Cardiac fibroblast (primary cell): Measurements from ENCODE around the gene FLNA.

Experiments used
- DNase-seq, 2 donors: peaks; one replicate each; pipeline versions ENCODE4 v3.0.0 to v3.0.0-alpha.2; 2010; ENCODE audit warnings: low read depth in 2 of 2
- H3K4me3 ChIP-seq, 2 donors: replicated peaks in 1 of 2; 1 replicate in 1 of 2; 2 replicates in 1 of 2; pipeline ENCODE4 v1.5.1; 2011; ENCODE audit warnings: low read depth in 2 of 2, low read length in 2 of 2, mild to moderate bottlenecking in 2 of 2, moderate library complexity in 1 of 2
- TF ChIP-seq, protein P1 (sequence below): IDR thresholded peaks from one replicate; pipeline ENCODE4 v1.5.1; 2011; ENCODE audit warnings: low read depth, mild to moderate bottlenecking, low read length, inconsistent platforms

FLNA gene

GRCh38 chrX:154360155-154360713, 14.2 kb downstream of the FLNA start:
- no peak for DNase-seq
- no peak overlapping the region for H3K4me3 ChIP-seq
- TF ChIP-seq, protein P1, sequence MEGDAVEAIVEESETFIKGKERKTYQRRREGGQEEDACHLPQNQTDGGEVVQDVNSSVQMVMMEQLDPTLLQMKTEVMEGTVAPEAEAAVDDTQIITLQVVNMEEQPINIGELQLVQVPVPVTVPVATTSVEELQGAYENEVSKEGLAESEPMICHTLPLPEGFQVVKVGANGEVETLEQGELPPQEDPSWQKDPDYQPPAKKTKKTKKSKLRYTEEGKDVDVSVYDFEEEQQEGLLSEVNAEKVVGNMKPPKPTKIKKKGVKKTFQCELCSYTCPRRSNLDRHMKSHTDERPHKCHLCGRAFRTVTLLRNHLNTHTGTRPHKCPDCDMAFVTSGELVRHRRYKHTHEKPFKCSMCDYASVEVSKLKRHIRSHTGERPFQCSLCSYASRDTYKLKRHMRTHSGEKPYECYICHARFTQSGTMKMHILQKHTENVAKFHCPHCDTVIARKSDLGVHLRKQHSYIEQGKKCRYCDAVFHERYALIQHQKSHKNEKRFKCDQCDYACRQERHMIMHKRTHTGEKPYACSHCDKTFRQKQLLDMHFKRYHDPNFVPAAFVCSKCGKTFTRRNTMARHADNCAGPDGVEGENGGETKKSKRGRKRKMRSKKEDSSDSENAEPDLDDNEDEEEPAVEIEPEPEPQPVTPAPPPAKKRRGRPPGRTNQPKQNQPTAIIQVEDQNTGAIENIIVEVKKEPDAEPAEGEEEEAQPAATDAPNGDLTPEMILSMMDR: no peak

DNA sequence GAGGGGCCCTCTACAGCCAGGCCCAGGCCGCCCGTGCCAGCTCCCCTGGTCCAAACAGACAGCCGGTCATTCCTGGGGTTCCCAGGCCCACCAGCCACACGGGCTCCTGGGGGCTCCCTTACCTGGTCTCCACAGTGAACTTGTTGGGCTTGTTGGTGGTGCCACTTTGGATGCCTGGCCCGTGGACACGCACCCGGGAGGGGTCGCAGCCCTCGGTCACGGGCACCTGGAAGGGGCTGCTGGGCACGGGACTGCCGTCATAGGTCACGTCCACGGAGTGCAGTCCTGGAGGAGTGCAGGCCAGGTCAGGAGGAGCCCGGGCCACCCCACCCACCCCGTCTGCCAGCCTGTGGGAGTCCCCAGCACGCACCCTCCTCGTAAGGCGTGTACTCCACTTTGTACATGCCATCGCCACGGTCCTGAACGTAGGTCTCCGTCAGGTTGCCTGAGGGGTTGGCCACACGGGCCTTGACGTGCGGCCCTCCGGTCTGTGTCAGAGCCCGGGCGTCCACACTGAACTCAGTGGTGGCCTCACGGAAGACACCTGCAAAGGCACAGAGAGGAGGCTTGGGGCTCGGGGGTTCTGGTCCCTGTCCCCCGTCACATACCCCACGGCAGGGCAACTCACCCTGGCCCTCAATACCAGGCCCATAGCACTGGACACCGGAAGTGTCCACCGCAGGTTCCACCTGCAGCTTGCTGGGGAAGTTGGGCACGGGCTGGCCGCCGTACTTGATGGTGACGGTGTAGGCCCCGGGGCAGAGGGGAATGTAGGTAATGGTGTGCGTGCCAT, 14.9 kb downstream of the FLNA start:
- DNase-seq: no peak
- H3K4me3 ChIP-seq: no peak overlapping the region
- TF ChIP-seq, protein P1: no peak

GRCh38 chrX:154358829-154359228, 15.6 kb downstream of the FLNA start:
- TF ChIP-seq, protein P1: no peak
- no peak overlapping the region for H3K4me3 ChIP-seq
- no peak for DNase-seq

- H3K4me3 ChIP-seq: no peak overlapping the region
- TF ChIP-seq, protein P1: no peak
- DNase-seq: no peak
Observed at GRCh38 chrX:154358011-154358410, 16.4 kb downstream of the FLNA start.

DNA sequence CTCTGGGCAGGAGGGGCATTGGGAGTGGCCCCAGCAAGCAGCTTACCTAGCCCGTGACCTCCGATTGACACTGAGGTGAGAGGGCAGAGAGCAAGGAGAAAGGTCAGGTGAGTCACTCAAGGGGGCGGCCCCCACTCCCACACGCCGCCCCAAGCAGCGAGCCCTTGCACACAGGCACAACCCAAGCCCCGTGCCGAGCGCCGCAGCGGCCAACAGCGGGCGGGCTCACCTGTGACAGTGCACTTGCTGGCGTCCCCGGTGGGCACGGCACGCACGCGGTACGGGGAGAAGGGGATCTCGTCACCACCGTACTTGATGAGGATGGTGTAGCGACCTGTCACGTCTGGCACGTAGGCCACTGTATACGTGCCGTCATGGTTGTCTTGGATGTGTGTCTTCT, 17.2 kb downstream of the FLNA start:
- TF ChIP-seq, protein P1: no peak
- H3K4me3 ChIP-seq: no peak overlapping the region
- DNase-seq: no peak

GRCh38 chrX:154356596-154356995, 17.8 kb downstream of the FLNA start:
- TF ChIP-seq, protein P1: no peak
- H3K4me3 ChIP-seq: no peak overlapping the region
- no peak for DNase-seq
